HG03103 (cell line): ENCODE measurements around the gene SLC7A5.
"Not testable (repeated sequence)": the region's sequence is repeated elsewhere in the genome, so short reads cannot be mapped to it uniquely, and the experiment has no call there.

Experiments
- ATAC-seq: cut with Tn5 transposase; IDR thresholded peaks from one replicate; pipeline ENCODE4 v1.9.1; 2021; ENCODE audit warnings: low read depth; ENCODE audit not compliant: unreplicated experiment

SLC7A5 gene

DNA sequence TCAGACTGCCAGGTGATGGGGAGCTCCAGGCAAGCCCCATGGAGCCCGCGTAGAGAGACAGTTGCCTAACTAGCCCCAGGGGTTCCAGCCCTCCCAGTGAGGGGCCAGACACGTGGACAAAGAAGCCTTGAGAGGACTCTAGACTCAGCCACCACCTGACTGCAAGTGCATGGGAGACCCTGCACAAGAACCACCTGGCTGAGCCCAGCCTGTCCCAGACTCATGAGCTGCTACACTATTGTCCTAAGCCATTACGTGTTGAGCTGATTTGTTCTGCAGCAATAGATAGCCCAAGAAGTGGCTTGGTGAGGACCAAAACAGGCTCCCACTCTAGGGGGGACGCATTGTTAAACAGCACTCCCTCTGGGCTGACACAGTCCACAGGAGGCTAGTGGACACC, 65.9 kb downstream of the SLC7A5 start:
- ATAC-seq, result no peak

DNA sequence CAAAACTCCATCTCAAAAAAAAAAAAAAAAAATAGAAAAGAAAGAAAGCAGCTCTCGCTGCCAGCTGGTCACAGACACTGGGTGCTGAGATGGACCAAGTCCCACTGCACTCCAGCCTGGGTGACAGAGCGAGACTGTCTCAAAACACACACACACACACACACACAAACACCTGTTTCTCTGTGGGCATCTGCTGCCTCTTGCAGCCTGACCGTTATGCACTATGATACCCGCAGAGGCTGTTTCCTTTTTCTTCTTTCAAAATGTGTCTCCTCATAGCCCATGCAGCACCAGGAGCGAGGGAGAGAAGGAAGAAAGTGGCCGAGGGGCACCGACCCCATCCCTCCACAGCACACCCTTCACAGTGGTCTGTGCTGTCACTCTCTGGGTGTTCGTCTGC, 66.6 kb downstream of the SLC7A5 start:
- ATAC-seq, result no peak

DNA sequence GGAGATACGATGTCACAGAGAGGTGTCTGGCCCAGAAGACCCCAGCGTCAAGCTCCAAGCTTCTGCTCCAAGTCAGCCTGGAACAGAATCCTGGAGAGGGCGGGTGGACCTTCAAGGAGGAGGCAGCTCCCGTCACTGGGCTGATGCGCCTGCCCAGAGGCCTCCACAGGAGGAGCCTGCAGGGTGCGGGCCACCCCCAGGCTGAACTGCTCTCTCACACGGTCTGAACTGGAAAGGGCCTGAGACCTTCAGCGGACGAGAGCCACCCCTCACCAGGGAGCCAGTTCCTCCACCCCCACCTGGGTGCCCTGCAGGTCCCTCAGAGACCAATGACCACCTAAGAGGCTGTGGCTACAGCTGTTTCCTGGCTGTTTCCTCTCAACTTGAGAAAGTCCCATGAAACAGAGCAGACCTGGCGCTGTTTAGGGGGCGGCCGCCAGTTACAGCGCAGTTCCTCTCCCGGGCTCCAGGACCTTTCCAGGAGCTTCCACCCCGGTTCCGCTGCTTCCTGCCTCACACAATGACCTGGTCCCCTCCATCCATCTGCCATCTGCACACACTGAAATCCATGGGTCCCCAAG, 67.5 kb downstream of the SLC7A5 start:
- ATAC-seq, result no peak

DNA sequence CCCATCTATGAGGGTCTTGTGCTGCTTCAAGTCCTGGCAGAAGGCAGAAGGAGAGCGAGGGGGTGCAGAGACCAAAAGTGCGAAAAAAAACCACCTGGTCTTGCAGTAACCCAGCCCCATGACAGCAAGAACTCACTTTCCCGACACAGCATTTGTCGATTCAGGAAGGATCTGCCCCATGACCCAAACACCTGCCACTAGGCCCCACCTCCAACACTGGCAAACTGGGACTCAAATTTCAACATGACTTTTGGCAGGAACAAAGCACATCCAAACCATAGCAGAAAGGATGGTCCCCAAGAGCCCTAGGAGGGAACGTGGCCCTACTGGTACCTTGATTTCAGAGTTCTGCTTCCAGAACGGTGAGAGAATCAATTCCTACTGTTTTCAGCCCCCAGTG, 68.8 kb downstream of the SLC7A5 start:
- ATAC-seq, result no peak

DNA sequence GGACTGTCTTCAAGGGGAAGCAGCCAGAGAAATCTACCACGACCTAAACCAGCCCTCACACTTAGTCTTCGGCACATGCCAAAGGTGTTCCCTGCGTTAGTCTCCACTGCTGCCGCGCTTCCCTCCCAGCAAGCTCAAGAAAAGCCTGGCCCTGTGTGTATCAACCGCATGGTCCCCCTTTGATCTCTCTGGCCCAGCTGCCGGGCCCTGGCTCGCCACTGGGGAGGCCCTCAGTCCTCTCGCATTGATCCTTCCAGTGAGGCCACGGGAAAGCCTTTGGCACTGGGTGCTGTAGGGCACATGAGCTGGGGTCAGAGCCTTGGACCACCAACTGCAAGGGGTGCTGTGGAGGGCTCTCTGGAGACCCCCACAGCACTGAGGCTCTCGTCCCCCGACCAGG, 74.0 kb downstream of the SLC7A5 start:
- ATAC-seq, result no peak

DNA sequence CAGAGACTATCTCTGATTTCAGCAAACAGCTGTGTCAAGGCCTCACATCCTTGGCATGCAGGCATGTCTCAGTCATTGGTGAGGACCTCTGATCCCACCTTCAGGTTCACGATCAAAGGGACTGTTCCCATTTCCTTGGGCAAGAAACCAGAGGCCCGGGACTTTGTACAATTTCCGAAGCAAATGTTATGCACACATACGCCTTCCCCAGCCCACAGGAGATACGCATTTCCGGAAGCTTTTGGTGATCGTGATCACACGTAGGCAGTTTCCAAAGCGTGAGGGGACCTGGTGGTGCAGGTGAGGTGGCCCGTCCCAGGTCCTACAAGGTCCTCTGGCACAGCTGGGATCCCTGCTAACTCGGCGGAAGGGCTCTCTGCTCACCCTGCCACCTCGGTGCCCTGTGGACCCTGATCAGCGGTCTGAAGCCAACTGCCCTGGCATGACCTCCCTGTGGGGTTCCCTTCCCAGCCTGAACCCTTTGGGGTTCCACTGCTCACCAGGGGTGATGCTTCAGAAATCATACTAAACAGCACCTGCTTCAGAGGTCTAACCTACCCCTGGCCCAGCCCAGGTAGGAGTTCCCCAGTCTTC, 74.7 kb downstream of the SLC7A5 start:
- ATAC-seq, result no peak

DNA sequence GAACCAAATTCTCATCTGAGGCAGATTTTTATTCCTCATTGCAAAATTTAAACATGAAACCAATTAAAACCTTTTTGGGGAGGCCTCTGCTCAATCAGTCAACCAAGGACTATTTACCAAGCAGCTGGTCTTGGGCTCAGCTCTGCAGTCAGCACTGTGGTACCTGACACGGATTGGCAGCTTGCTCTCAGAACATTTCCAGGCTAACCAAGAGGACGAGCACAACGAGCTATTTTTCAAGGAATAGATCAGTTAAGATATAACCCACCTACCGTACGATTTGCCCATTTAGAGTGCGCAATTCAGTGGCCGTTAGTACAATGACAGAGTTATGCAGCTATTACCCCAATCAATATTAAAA, 77.1 kb downstream of the SLC7A5 start:
- ATAC-seq, result no peak

DNA sequence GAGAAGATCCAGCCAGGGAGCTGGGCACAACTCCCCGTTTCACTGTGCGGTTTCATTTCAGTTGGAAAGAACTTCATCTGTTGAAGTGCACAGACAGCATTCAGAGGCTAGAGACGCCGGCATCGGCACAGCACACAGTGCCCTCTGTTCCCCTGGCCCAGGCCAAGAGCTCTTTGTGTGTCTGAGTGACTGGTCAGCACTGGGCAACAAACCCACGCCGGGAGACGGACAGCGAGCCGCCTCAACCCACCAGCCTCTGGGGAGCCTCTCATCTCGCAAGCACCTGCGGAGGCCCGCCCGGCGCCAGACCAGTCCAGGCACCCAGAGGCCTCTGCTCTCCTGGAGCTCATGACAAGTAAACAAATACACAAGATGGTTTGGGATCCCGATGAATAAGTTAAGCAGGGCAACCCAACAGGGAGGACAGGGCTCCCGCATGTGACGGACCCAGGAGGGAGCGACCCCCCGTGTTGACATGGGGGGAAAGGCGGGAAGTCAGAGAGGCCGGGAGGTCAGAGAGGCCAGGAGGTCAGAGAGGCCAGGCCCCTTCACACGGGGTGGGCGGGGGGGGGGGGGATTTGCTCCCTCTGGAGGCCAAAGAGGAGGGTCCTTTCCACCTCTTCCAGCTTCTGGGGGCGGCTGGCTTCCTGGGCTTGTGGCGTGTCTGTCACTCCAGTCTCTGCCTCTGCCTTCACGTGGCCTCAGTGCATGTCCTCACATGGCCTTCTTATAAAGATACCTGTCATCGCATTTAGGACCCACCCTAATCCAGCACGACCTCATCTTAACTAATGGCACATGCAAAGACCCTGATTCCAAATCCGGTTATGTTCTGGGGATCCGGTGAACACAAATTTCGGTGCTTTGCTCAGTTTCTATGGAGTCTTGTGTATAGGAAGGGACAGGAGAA, 77.8 kb downstream of the SLC7A5 start:
- ATAC-seq, result no peak

DNA sequence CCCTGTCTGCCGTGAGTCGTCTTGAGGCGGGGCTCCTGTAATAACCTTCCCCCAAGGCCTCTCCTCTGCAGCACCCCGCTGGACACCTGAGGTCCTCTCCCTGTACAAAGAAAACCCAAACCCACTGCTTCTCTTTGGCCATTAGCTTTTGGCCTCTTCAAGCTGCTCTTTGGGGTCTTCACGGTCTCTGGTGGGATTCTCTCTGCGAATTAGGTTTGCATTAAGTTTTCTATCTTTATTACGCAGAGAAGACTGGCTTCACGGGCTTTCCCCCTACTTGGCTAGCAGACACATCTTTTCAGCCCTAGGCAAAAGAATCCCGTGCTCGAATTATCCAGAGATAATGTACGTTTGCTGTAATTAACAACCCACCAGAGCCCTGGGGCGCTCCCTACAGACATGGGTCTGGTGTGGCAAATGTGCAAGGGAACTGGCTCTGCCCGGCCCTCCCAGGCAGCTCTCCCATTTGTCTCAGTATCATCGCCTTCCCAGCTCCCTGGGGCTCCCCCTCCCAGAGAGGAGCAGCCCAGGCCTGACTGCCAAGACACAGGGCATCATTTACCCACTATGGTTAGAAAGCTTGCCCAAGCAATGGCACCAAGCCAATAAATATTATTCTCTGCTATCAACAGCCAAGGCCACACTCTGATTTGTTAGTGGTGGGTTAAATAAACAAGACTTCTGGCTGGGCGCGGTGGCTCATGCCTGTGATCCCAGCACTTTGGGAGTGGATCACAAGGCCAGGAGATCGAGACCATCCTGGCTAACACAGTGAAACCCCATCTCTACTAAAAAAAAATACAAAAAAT, 78.8 kb downstream of the SLC7A5 start:
- no peak for ATAC-seq

DNA sequence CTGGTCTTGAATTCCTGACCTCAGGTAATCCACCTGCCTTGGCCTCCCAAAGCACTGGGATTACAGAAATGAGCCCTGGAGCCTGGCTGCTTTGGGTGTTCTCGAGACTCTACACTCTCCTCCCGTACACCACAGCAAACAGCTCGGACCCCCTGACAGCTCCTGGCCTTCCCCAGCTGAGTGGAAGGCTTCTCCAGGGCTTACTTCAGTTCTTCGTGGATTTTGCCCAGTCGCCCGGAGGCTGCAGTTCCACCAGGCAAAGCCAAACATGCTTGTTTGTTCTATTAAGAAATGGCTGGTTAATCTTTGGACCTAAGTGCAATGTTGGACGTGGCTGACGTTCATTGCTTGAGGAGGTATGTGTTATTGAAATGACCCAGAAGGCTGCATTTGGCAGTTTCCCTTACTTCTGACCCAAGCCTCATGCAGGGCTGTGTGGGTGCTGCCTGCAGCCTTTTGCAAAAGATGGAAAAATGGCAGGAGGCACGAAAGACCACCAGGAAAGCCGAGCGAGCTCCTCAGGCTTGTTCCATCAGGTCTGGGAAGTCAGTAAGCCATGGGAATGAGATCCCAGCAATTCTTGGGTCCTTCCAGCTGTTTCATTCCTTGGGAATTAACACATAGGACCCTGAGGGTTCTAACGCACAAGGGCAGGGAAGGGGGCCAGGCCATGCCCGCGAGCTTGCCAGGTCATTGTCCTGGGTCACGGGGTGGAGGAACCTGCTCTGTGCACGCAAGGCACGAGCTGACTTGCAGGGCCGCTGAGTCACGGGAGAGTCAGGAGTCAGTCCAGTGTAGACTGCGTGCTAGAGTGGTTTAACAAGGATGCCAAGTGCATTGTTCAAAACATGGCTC, 79.6 kb downstream of the SLC7A5 start:
- no peak for ATAC-seq

DNA sequence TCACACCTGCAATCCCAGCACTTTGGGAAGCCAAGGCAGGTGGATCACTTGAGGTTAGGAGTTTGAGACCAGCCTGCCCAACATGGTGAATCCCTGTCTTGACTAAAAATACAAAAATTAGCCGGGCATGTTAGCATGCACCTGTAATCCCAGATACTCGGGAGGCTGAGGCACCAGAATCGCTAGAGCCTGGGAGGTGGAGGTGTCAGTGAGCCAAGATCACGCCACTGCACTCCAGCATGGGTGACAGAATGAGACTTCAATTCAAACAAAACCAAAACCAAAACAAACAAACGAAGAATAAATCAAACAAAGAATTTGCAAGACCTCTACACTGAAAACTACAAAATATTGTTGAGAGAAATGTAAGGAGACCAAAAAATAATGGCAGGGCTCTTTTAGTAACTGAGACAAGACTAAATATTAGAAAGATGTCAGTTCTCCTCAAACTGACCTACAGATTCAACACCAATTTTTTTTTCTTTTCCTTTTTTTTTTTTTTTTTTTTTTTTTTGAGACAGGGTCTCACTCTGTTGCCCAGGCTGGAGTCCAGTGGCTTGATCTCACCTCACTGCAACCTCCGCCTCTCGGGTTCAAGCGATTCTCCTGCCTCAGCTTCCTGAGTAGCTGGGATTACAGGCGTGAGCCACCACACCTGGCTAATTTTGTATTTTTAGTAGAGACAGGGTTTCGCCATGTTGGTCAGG, 80.4 kb downstream of the SLC7A5 start:
- ATAC-seq, result not testable (repeated sequence)

DNA sequence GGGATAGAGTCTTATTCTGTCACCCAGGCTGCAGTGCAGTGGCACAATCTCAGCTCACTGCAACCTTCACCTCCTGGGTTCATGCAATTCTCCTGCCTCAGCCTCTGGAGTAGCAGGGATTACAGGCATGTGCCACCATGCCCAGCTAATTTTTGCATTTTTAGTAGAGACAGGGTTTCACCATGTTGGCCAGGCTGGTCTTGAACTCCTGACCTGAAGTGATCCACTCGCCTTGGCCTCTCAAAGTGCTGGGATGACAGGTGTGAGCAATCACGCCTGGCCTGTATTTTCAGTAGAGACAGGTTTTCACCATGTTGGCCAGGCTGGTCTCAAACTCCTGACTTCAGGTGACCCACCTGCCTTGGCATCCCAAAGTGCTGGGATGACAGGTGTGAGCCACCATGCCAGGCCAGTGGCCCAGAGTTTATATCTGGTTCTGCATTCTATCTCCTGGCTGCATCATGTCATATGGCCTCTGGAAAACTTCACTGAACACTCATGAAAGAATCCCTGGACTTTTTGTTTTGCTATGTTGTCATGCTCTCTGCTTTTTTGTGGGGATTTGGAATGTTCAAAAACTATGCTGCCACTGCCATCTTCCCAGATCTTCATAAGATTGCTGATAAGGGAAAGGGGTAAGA, 81.7 kb downstream of the SLC7A5 start:
- not testable (repeated sequence) for ATAC-seq

DNA sequence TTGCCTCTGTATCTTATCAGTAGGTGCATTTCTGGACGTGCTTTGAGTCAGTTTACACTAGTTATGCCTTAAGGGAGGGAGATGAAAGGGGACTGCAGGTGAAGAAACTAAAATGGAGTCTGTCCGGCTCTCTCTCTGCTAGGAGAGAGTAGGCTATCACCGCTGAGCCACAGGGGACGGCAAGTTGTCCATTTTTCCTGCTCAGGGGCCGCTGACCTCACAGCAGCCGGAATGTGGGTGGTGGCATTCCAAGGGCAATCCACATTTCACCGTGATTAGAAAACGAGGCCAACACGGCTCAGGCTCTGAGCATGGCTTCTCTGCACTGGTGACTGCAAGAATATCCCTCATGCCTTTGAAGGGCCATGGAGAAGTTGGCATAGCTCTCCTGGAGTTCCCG, 84.5 kb downstream of the SLC7A5 start:
- no peak for ATAC-seq

DNA sequence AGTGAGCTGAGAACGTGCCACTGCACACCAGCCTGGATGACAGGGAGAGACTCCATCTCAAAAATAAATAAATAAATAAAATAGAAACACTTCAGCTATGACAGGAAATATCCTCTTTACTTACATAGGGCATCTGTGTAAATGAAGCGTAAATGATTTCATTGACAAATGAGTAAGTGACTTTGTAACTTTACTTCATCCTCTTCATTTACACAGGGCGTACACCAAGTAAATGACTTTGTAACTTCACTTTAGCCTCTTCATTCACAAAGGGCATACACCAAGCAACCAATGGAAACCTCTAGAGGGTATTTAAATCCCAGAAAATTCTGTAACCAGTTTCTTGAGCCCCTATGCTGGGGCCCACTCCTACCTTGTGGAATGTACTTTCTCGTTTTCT, 87.3 kb downstream of the SLC7A5 start:
- ATAC-seq, result no peak

DNA sequence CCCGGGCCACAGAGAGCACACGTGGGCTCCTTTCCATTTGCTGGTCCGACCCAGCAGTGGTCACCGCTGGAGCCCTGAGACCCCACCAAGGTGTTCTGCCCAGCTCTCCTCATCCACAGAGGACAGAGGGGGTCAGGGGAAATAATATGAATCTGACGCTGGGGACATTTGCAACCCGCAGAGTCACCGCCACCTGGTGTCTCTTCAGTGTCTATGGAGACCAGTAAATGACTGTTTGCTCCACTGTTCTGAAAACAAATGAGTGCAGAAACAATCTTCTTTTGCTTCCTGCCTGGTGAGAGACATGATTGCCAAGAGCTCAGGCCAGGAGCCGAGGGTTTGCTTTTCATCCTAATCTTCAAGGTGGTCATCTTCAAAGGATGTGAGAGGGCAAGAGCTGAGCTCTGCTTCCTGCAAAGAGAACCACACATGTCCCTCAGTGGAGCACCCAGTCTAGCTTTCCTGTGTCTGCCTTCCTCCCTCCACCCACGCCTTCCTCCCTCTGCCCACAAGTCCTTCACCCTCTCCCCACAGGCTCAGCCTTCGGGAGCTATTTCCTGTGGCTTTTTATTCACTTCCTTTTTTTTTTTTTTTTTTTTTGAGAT, 88.8 kb downstream of the SLC7A5 start:
- no peak for ATAC-seq
